HG03196 (cell line): ENCODE data around the gene CHKB.

Experiments
- ATAC-seq: cut with Tn5 transposase; IDR thresholded peaks from one replicate; pipeline ENCODE4 v1.9.1; 2021; ENCODE audit not compliant: unreplicated experiment

Gene CHKB

DNA sequence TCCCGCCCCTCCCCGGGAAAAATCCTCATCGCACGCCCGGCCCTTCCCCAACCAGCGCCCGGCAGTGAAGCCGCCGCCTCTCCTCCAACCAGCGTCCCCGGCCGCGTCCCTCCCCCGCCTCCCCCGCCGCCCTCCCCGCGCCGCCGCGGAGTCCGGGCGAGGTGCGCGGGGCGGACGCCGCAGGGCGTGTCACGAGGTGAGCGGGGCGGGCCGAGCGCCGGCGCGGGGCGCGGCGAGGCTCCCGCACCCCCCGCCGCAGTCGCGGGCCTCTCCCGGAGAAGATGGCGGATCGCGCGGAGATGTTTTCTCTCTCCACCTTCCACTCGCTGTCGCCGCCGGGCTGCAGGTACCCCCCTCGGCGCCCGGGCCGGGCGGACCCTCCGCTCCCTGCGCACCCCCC is 17.9 kb upstream of the CHKB start, which contains the start of gene MAPK8IP2:
MAPK8IP2 (plus strand) TSS at position 256 of the 400 bp plus-strand sequence; CDS start at position 282, 26 bp downstream.
- ATAC-seq = no peak

DNA sequence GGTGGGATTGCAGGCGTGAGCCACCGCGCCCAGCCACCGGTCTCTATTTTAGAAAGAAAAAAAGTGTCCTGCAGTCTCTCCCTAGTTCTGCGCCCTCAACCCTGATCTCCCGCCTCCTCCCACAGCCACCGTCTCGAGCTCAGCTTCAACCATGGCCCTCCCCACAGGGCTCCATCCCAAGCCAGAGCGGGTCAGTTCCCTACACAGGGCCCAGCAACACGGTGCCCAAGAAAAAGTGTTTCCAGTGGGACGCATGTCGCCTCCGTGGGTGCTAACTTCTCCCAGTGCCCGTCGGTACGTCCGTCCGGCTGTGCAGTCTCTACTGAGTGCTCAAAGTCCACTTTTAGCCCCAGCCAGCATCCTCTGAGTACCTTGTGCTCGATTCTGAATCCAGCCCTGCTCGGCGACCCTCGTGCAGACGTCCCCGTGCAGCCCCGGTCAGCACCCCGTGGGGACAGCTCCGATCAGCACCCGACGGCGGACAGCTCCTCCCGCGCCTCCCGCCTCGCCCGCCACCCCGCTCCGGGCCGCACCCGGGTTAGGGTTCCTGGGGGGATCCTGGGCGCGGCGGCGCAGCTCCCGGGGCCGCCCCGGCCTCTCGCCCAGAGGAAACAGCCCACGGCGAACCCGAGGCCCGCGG is 17.3 kb upstream of the CHKB start:
- no peak for ATAC-seq

DNA sequence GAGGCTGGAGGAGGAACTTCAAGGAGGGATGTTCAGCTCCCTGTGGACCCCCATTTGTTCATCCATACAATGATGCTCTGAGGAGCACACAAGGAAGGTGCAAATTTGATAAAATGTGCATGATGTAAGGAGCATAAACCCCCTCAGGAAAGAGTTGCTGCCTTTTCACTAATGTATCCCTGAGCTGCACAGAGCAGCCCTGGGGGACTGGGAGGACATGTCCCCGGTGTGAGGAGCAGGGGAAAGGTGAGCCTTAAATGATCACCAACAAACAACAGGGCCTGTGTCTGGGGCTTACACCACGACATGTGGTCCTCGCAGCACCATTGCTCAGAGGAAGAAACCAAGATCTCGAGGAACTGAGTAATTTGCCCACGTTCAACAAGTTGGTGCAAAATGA is 14.4 kb upstream of the CHKB start:
- ATAC-seq = no peak

DNA sequence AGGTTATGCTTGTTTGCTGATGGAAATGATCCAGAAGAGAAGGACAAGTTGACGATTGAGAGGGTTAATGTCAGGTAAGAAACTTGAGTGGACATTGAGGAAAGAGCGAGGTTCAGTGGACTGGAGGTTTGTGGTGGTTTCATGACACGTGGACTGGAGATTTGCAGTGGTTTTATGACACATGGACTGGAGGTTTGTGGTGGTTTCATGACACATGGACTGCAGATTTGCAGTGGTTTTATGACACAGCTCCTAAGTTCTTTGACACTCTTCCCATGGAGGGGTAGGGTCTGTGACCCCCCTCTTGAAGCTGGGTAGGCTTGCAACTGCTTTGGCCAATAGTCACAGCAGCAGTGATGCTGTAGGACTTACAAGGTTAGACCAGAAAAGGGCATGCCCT is 12.5 kb upstream of the CHKB start:
- ATAC-seq = no peak

DNA sequence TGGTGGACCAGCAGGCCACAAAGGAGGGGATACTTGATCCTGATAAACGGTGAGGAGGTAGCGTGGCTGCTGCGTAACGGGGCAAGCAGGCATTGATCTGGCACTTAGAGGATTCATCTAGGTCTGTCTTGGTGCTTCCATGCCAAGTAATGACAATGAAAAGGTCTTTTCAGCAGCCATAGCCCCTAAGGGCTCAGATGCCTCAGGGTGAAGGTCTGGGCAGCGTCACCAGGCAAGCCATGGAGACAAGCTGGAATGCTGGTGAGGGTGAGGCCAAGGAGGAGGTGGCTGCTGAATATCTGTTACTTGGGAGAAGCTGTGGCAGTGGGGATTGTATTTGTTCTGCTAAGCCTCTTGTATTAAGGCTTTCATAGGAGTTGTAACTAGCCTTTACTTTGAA is 4.8 kb upstream of the CHKB start:
- no peak for ATAC-seq

DNA sequence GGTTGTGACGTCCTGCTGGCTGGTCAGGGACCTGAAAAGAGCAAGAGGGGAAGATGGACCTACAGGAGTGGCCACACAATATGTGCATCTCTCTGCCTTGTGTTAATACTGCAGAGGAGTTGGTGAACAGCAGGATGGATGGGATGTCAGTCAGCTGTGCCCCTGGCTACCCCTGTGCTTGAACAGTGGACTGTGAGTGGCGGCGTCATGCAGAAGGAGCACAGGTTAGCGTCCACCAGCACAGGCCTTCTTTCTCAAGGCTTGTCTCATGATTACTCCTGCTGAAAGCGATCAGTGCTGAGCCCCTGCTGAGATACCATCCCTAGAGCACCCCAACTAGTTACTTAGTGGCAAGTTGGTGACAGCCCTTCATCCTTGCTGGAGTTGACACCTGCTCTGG is 3.8 kb upstream of the CHKB start:
- ATAC-seq = no peak

DNA sequence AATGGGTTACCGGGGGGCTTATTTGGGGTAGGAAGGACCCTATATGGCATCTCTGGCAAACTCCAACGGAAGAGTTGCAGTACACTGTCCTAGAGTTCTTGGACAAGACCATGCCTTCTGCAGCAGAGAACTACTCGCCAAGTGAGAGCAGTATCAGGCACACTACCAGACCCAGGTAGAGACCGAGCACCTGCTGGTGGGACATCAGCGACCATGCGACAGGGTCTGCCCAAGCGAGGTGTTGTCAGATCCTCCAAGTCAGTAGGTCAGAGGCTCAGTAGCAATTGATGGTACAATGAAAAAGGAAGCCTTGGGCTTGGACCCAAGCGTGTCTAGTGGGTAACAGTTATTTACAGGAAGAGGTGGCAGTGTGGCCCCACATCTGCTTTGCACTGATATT is 3.1 kb upstream of the CHKB start:
- no peak for ATAC-seq

DNA sequence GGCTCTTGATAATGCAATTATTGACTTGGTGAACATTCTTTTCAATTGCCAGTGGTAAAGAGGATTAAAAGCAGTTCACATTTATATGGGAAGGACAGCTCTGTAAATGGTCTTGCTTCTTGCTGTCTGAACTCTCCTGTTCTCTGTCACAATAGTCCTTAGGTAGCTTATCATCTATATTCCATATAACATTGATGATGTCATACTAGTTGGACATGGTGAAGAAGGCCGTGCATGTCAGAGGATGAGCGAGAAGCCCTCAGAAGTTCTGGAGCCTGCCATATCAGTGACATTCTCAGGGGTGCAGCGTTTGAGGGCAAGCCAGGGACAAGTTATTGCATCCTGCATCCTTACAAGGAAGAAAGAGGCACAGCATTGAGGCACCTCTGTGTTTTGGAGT is 2.6 kb upstream of the CHKB start:
- ATAC-seq = no peak

DNA sequence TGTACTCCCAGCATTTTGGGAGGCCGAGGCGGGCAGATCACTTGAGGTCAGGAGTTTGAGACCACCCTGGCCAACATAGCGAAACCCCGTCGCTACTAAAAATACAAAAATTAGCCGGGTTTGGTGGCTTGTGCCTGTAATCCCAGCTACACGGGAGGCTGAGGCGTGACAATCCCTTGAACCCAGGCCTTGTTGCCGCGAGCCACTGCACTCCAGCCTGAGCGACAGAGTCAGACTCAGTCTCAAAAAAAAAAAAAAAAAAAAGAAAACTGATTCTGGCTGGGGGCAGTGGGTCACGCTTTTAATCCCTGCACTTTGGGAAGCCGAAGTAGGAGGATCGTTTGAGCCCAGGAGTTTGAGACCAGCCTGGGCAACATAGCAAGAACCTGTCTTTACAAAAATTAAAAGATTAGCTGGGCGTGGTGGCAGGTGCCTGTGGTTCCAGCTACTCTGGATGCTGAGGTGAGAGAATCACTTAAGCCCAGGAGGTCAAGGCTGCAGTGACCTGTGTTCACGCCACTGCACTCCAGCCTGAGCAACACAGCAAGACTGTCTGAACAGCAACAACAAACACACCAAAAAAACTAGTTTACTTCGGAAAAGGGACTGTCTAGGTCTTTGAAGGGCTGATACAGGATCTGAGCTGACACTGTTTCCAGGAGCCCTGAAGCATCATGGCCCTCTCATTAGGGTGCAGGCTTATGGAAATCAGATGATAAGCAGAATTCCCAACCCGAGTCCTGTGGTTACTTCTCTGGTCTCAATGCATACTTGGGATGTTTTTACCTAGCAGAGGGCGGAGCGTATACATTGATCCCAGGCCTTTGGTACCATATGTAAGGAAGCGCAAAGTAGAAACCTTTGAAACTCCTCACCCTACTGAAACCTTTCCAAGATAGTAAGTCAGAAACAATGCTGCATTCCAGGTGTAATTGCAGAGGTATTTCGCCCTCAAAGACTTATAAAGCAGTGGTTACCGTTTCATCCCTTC is 1.8 kb upstream of the CHKB start:
- no peak for ATAC-seq

DNA sequence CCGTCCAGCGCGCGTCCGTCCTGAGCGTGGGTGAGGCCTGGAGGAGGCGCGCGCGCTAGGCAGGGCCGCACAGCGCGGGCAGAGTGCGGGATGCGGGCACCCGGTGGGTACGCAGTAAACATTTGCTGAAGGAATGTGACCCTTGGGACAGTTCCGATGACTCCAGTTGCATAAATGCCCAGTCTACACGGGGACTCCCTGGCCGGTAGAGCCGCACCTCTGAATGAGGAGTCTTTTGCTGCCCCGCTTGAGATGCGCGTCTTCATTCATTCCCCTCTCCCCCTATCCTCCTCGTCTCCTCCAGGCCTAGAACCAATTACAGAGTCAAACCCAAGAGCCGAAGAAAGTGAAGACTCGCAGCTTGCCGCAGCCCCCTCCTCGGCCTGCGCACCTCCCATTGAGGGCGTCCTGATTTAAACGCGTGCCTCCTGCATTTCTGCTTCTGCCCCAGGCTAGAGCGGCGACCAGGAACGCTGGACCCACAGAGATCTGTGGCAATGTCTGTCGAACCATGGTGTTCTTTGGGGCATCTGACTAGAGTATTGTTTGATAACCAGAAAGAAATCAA is 729 bp upstream of the CHKB start:
- no peak for ATAC-seq

DNA sequence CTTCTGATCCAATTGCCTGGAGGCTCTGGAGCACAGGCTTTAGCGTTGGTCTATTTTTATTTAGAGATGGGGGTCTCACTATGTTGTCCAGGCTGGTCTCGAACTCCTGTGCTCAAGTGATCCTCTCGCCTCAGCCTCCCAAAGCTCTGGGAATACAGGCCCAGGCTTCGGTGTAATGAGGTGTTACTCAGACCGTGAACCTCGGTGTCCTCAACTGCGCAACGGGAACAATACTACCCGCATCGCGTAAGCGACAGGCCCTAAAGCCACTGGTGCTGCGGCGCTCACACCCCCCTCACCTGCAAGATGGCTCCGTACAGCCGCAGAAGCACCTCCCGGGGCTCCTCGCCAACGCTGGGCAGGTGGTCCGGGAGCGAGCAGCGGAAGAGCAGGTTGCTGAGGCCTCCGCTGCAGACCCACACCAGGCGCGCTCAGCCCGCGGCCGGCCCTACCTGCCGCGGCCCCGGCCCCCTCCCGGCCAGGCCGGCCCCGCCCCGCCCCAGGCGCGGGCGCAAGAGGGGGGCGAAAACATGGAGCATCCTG is 628 bp downstream of the CHKB start:
- no peak for ATAC-seq

DNA sequence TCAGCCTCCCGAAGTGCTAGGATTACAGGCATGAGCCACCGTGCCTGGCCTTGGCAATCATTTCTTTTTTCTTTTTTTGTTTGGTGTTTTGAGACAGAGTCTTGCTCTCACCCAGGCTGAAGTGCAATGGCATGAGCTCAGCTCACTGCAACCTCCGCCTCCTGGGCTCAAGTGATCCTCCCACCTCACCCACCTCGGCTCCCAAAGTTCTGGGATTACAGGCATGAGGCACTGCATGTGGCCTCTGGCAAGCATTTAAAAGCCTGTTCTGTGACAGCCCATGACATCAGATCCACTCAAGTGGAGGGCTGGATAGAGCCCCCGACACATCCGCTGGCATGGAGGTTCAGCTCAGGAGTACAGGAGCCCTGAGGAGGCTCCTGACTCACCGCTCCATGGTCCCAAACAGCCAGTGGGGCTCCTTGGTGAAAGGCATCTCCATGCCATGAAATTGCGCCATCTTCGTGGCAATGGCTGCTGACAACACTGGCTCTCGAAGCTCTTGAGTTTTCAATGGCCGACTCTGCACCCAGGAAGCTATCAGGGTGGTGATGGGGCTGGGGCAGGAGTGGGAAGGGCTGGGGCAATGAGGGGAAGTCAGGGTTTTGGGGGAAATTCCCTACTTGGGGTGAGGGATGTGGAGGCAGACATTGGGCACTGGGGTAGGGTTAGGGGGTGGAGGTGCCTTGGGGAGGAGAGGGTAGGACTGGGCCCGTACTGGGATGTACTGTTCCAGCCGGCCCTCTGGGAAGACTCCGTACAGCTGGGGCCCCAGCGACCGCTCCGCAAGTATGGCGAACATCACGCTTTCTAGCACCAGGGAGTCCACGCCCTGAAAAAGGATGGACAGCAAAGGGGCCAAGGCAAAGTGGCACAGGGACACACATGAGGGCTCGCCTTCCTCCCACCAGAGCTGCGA is 1.4 kb downstream of the CHKB start:
- ATAC-seq = no peak

DNA sequence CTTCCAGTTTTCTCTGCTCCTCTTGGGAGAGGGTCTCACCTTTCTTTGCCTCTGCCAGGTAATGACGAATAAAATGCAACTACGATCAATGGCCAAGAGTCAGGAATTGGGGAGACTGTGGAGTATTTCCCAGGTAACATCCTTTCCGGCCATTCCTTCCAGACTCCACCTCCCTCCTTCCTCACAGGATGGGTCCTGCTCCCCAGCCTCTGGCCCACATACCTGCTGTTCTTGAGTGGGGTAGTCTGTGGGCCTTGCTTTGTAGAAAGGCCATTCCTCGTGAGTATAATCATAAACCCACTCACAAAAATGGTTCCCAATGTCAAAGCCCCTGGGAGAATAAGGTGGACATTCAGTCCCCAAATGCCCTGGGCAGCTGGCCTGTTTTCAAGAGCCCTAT is 2.9 kb downstream of the CHKB start:
- ATAC-seq = no peak

DNA sequence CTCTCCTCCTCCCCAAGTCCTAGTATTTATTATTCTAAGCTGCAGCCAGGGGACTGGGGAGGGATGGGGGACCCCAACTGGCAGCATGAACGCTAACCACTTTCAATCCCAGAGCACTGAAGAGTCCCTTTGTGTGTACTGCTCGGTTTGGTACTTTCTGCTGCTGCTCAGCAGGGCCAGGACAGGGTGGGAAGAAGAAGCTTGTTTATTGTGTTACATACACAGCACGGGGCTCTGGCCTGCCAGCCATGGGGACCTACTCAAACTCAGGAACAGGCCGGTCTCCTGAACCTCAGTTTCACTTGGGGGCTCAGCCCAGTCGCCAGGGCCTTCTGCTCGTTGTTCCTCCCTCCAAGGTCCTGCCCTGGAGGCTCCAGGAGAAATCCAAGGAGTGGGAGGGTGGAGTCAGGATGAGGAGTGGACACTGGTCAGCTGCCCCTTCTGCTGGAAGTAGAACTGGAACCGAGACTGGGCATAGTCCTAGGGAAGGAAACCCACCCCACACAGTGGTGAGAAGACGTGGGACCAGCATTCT is 3.8 kb downstream of the CHKB start:
- ATAC-seq = no peak

DNA sequence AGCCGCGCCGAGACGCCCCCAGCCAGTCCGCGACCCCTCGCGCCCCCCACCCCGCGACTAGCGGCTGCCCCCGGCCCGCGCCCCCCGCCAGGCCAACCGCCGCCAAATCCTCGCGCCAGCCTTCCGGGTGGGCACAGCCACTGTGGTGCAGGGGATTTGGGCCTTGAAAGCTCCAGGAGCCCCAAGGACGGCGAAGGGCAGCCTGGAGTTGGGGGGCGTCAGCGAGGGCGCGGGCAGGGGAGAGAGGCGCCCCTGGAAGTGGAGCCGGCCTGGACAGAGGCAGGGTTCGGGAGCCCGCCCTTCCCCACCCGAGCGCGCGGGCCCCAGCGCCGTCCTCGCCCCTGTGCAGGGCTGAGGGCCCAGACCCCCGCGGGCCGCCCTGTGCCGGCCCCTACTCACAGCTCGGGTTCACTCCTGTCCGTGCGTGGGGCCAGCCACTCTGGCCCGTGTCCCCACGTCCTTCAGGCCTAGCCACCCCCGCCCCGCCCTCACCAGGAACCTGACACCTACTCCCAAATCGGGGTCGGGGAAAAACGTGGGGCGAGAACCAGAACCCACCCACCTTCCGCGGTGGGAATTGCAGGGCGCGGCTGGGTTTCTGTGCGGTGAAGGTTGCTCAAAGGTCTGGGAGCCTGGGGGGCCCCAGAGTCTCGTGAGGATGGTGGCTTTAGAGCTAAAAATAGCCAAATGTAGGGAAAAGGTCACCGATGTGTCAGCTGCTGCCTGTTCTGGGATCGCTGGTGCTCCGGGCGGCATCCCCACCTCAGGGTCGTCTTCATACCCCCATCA is 4.5 kb downstream of the CHKB start, which contains the start of gene CPT1B:
CPT1B (minus strand) TSS at position 441 of the 789 bp plus-strand sequence. CDS start 512 bp downstream, outside the sequence.
- ATAC-seq = no peak

DNA sequence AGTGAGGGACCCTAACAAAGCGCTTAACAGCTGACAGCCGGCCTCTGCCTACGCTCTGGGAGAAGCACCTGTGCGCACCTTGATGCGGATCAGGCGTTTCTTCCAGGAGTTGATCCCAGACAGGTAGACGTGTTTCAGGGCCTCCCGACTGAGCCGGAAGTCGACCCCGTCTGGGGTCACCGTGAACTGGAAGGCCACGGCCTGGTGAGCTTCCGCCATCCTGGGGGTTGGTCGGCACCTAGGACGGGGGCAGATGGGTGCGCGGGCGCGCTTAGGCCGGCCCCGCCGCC is 5.0 kb downstream of the CHKB start:
- ATAC-seq = no peak

DNA sequence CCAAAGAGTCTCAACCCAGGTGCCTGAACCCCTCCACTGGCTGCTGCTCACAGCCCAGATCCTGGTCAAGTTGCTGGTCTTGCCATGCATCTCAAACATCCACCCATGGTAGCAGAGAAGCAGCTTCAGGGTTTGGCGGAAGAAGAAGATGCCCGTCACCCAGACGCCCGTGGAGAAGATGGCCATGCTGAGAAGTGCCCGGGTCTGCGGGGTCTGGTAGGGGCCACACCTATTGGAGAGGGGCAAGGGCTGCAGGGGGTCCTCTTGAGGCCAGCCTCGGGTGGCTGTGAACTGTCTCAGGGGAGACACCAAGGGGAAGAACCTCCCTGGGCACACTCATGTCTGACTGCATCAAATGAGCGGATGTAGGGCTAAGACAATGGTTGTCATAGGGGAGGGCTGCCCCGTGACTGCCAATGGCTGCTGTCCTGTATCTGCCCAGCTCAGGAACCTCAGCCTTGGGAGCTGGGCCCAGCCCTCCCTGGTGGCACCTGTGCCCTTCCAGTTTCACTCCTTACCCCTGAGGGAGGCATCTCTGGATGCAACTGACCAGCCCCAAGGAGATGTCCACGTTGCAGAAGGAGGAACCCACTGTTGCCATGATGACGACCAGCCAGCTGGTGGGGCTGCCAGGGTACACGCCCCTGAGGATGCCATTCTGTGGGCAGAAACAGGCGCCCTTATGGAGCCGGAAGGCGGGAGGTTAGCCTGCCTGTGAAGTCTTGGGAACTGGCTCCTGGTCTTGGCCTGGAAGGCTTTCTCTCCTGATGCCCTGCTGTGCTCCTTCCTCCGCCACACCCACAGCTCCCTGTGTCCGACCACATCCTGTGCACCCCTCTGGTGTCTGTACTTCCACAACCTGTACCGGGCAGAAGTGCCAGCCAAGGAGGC is 5.6 kb downstream of the CHKB start:
- no peak for ATAC-seq

DNA sequence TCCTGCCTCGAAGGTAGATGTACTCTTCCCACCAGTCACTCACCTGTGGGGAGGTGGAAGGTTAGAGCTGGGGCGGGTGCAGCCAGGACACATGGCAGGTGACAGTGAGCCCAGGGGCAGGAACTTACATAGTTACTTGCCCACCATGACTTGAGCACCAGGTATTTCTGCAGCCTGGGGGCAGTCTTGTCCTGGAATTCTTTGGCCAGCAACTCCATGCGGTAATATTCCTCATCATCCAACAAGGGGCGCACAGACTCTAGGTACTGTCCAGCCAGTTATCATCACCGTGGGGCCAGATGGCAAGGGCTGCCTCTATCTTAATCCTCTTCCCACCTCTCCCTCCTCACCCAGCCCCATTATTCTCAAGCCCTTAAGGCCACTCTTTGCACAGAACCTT is 6.6 kb downstream of the CHKB start:
- ATAC-seq = no peak
